Calu3 (cell line): ENCODE results near the gene HMGCS1. TPM values are rescaled to one million over a fixed set of nuclear protein-coding genes. Genes with fewer than 3 reads are reported as not detected.

ENCODE experiments used
- BruUV-seq: library from RNA; stranded (reverse); fragments of 400-500 nt; replicated peaks from 2 replicates; lab custom pipeline; 2021; lab: Mats Ljungman, UMichigan
- CTCF ChIA-PET: fragments of 300-600 bp; sonication (Branson Sonifier 250); formaldehyde crosslinking; loops from one replicate; lab custom pipeline; 2022; ENCODE audit warnings: antibody characterized with exemption; lab: Charles Lee
- DNase-seq: peaks from one replicate; pipeline ENCODE4 v3.0.0; 2022
- H3K27ac Mint-ChIP-seq: one replicate; pipeline ENCODE4 v1.8.0; 2022; ENCODE audit warnings: mixed read lengths; ENCODE audit not compliant: unreplicated experiment
- H3K27me3 Mint-ChIP-seq: one replicate; pipeline ENCODE4 v1.8.0; 2022; ENCODE audit warnings: mixed read lengths; ENCODE audit not compliant: unreplicated experiment
- H3K36me3 Mint-ChIP-seq: one replicate; pipeline ENCODE4 v1.8.0; 2022; ENCODE audit warnings: mild to moderate bottlenecking, moderate library complexity, mixed read lengths; ENCODE audit not compliant: insufficient read depth, unreplicated experiment
- H3K4me1 Mint-ChIP-seq: one replicate; pipeline ENCODE4 v1.8.0; 2022; ENCODE audit warnings: mild to moderate bottlenecking, low read depth, mixed read lengths; ENCODE audit not compliant: unreplicated experiment
- H3K4me3 Mint-ChIP-seq: one replicate; pipeline ENCODE4 v1.8.0; 2022; ENCODE audit warnings: mild to moderate bottlenecking, low read depth, moderate library complexity, mixed read lengths; ENCODE audit not compliant: unreplicated experiment
- H3K9me3 Mint-ChIP-seq: one replicate; pipeline ENCODE4 v1.8.0; 2022; ENCODE audit warnings: low read depth, mixed read lengths; ENCODE audit not compliant: unreplicated experiment
- CTCF ChIP-seq: fragments of 200-600 bp; IDR thresholded peaks from one replicate; pipeline ENCODE4 v1.8.0; 2022; ENCODE audit warnings: antibody characterized with exemption; ENCODE audit not compliant: unreplicated experiment
- intact Hi-C: fragments of 100-400 bp; cut with micrococcal nuclease; formaldehyde crosslinking; loops from one replicate; pipeline ENCODE4 v1.10.0; 2022; ENCODE audit not compliant: unreplicated experiment
- total RNA-seq: library from RNA; stranded (reverse); gene quantifications from 2 replicates; pipeline ENCODE4 v1.2.3, GENCODE V29; 2022

Gene HMGCS1
- total RNA-seq, 1 experiment from 2014 or later: 249 TPM

- H3K36me3 Mint-ChIP-seq: no peaks in the 10 kb centered on the region
- DNase-seq: no peak
- H3K4me3 Mint-ChIP-seq: no peak overlapping the region
- H3K9me3 Mint-ChIP-seq: peaks cover 2% of the 10 kb centered on the region
- no peaks in the 10 kb centered on the region for H3K27me3 Mint-ChIP-seq
- BruUV-seq: no TSS peak
- peaks cover 7% of the 10 kb centered on the region for H3K4me1 Mint-ChIP-seq
- CTCF ChIA-PET: no interaction called here
- intact Hi-C loops: no loop called here
- no peak overlapping the region for H3K27ac Mint-ChIP-seq
- no peak for TF ChIP-seq CTCF
Measured at GRCh38 chr5:43352131-43352530, 38.9 kb upstream of the HMGCS1 start.

GRCh38 chr5:43348861-43349363, 35.7 kb upstream of the HMGCS1 start:
- Mint-ChIP-seq H3K27me3 (no peaks in the 10 kb centered on the region), H3K9me3 (no peaks in the 10 kb centered on the region), H3K27ac (no peak overlapping the region), H3K4me3 (no peak overlapping the region), H3K36me3 (no peaks in the 10 kb centered on the region), H3K4me1 (no peaks in the 10 kb centered on the region)
- TF ChIP-seq CTCF: no peak
- CTCF ChIA-PET: no interaction called here
- BruUV-seq: no TSS peak
- intact Hi-C loops: no loop called here
- DNase-seq: no peak

- H3K36me3 Mint-ChIP-seq: no peaks in the 10 kb centered on the region
- DNase-seq: no peak
Measured at GRCh38 chr5:43348207-43348606, 35.0 kb upstream of the HMGCS1 start.

GRCh38 chr5:43338862-43339261, 25.6 kb upstream of the HMGCS1 start:
- intact Hi-C loops: no loop called here
- no TSS peak for BruUV-seq
- TF ChIP-seq CTCF: no peak
- Mint-ChIP-seq H3K36me3 (peaks cover 11% of the 10 kb centered on the region), H3K4me1 (peaks cover 12% of the 10 kb centered on the region), H3K27ac (peak overlapping the region; percentile 58), H3K27me3 (no peaks in the 10 kb centered on the region), H3K4me3 (no peak overlapping the region), H3K9me3 (peaks cover 22% of the 10 kb centered on the region)
- no peak for DNase-seq
- CTCF ChIA-PET: no interaction called here

More at GRCh38 chr5:43348207-43348606, 35.0 kb upstream of the HMGCS1 start:
- Mint-ChIP-seq H3K9me3 (peaks cover 3% of the 10 kb centered on the region), H3K27me3 (no peaks in the 10 kb centered on the region), H3K27ac (no peak overlapping the region), H3K4me3 (no peak overlapping the region), H3K4me1 (no peaks in the 10 kb centered on the region)
- BruUV-seq: no TSS peak
- no peak for TF ChIP-seq CTCF
- CTCF ChIA-PET: no interaction called here
- intact Hi-C loops: no loop called here
